ENCODE data around the gene AUNIP.

DNA sequence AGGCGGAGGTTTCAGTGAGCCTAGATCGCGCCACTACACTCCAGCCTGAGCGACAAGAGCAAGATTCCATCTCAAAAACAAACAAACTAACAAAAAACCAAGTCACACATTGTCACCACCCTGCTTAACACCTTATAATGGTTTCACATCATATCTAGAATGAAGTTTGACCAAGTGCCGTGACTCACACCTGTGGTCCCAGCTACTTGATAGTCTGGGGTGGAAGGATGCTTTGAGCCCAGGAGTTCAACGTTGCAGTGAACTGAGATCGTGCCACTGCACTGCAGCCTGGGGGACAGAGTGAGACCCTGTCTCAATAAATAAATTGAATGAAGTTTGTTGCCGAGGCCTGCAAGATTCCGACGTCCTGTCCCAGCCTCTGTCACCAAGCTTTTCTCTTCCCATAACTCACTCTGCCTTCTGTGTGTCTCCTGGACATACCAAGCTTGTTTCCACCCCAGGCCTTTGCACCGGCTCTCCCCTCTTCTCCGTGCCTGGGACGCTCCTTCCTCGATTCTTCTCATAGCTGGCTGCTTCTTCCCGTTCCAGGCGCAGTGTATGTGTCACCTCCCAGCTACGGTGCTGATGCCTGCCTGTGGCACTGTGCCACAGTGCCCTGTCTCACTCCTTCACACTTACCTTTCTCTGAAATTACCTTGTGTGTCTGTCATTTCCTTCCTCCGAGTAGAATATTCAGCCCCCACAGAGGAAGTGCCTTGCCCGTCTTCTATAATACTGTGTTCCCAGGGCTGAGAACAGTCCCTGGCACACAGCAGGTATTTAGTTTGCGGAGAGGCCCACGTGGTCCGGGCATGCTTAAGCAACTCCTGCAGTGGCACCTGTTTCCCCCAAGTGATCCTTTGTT is 63.1 kb downstream of the AUNIP start:
- no peak for TF ChIP-seq EZH2 (IDR thresholded peaks at IDR 0.05; ENCODE audit: low read length, missing control alignments)
- TF ChIP-seq, protein P1, sequence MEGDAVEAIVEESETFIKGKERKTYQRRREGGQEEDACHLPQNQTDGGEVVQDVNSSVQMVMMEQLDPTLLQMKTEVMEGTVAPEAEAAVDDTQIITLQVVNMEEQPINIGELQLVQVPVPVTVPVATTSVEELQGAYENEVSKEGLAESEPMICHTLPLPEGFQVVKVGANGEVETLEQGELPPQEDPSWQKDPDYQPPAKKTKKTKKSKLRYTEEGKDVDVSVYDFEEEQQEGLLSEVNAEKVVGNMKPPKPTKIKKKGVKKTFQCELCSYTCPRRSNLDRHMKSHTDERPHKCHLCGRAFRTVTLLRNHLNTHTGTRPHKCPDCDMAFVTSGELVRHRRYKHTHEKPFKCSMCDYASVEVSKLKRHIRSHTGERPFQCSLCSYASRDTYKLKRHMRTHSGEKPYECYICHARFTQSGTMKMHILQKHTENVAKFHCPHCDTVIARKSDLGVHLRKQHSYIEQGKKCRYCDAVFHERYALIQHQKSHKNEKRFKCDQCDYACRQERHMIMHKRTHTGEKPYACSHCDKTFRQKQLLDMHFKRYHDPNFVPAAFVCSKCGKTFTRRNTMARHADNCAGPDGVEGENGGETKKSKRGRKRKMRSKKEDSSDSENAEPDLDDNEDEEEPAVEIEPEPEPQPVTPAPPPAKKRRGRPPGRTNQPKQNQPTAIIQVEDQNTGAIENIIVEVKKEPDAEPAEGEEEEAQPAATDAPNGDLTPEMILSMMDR (conservative IDR thresholded peaks at IDR 0.05 in 1 of 2, IDR thresholded peaks at IDR 0.05 in 1 of 2; ENCODE audit: low read depth in 1 of 2, low read length in 2 of 2): no peak
